Thoracic aorta (tissue), 2 donors: ENCODE results near the gene GALK1. TPM values are rescaled to one million over a fixed set of nuclear protein-coding genes. Genes with fewer than 3 reads are reported as not detected.

Experiments used
- ATAC-seq: fragments of 150-250 bp; one replicate; pipeline ENCODE4 v1.8.0; 2017; ENCODE audit warnings: low read depth; ENCODE audit not compliant: insufficient number of reproducible peaks, low FRiP score
- DNase-seq: peaks from one replicate; pipeline ENCODE4 v3.0.0-alpha.2; 2020; ENCODE audit warnings: low spot score
- H3K27ac ChIP-seq, 2 donors: fragments of 200-600 bp; sonication (generic); 1 replicate in 1 of 2; 2 replicates in 1 of 2; pipeline ENCODE4 v1.5.1; 2016; ENCODE audit warnings: mild to moderate bottlenecking in 2 of 2, moderate library complexity in 2 of 2
- H3K27me3 ChIP-seq: fragments of 200-600 bp; sonication (generic); replicated peaks from 2 replicates; pipeline ENCODE4 v1.6.0; 2016; ENCODE audit warnings: mild to moderate bottlenecking; ENCODE audit not compliant: insufficient read depth
- H3K36me3 ChIP-seq: fragments of 200-600 bp; sonication (generic); one replicate; pipeline ENCODE4 v1.5.1; 2016
- H3K4me1 ChIP-seq, 2 donors: fragments of 200-600 bp; sonication (generic); 1 replicate in 1 of 2; 2 replicates in 1 of 2; pipeline versions ENCODE4 v1.5.1 to v1.6.0; 2016; ENCODE audit warnings: low read depth in 2 of 2, mild to moderate bottlenecking in 1 of 2; ENCODE audit not compliant: control insufficient read depth in 1 of 2
- H3K4me3 ChIP-seq: fragments of 200-600 bp; sonication (generic); 2 replicates; pipeline ENCODE4 v1.5.1; 2016; ENCODE audit warnings: mild to moderate bottlenecking
- H3K9me3 ChIP-seq: fragments of 200-600 bp; sonication (generic); 2 replicates; pipeline ENCODE4 v1.5.1; 2016
- total RNA-seq, 2 donors: library from RNA; depleted of rRNA; stranded (reverse); fragments of >200 nt; gene quantifications; one replicate each; pipeline versions ENCODE4 v1.1.0 to v1.2.3, GENCODE V29; 2016
- TF ChIP-seq, protein P1 (sequence below): fragments of 200-600 bp; sonication (generic); IDR thresholded peaks from one replicate; pipeline ENCODE4 v1.5.1; 2019; ENCODE audit warnings: antibody characterized with exemption

Gene GALK1
- total RNA-seq, 2 donors from 2014 or later: 29.6 to 58.3 TPM

DNA sequence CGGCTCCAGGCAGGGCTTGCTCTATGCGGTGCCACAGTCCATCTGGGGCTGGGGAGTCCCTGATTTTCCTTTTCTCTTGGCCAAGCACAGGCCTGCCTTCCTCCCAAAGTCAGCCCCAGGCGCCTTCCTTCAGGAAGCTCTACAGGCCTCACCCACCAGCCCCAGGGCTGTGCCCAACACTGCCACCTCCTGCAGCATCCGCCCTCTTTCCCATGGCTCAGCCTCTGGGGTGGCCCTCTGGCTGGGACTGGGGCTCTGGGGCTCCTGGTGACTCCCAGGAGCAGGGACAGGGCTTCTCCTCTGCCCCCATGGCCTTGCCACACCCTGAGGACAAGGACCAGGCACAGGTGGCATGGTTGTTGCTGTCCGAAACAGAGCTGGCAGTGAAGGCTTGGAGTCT lies 42.9 kb downstream of the GALK1 start:
- Histone ChIP-seq H3K9me3 (no peaks in the 10 kb centered on the region), H3K4me1 (peaks cover 0 to 5% of the 10 kb centered on the region in 2 donors), H3K4me3 (peak overlapping the region; percentile 58), H3K27ac (peak overlapping the region in 1 of 2 donors; percentile 38), H3K36me3 (no peaks in the 10 kb centered on the region), H3K27me3 (peaks cover 9% of the 10 kb centered on the region)
- DNase-seq: no peak
- ATAC-seq: no peak
- TF ChIP-seq, protein P1, sequence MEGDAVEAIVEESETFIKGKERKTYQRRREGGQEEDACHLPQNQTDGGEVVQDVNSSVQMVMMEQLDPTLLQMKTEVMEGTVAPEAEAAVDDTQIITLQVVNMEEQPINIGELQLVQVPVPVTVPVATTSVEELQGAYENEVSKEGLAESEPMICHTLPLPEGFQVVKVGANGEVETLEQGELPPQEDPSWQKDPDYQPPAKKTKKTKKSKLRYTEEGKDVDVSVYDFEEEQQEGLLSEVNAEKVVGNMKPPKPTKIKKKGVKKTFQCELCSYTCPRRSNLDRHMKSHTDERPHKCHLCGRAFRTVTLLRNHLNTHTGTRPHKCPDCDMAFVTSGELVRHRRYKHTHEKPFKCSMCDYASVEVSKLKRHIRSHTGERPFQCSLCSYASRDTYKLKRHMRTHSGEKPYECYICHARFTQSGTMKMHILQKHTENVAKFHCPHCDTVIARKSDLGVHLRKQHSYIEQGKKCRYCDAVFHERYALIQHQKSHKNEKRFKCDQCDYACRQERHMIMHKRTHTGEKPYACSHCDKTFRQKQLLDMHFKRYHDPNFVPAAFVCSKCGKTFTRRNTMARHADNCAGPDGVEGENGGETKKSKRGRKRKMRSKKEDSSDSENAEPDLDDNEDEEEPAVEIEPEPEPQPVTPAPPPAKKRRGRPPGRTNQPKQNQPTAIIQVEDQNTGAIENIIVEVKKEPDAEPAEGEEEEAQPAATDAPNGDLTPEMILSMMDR: no peak

DNA sequence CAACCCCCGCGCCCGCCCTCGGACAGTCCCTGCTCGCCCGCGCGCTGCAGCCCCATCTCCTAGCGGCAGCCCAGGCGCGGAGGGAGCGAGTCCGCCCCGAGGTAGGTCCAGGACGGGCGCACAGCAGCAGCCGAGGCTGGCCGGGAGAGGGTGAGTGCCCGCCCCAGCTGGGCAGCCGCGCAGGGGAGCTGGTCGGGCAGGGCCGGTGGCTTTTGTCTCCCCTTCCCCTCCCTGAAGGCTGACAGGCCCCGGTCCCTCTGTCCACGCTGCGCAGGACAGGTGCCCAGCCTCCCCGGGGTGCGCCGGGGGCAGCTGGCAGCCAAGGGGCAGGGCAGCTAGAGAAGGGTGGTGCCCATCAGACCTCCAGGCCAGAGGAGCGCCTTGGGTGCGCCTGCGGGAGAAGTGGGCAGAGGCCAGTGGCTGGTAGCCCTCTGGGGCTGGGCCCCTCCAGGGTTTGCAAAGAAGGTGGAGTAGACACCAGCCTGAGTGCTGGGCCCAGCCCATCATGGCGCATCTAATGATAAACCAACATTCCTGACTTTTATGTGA lies 43.5 kb downstream of the GALK1 start:
- Histone ChIP-seq H3K27me3 (peaks cover 9% of the 10 kb centered on the region), H3K9me3 (no peaks in the 10 kb centered on the region), H3K4me3 (peak overlapping the region; percentile 58), H3K36me3 (no peaks in the 10 kb centered on the region), H3K27ac (no peak overlapping the region), H3K4me1 (peaks cover 0 to 5% of the 10 kb centered on the region in 2 donors)
- ATAC-seq (no peak), DNase-seq (no peak)
- TF ChIP-seq, protein P1: no peak

DNA sequence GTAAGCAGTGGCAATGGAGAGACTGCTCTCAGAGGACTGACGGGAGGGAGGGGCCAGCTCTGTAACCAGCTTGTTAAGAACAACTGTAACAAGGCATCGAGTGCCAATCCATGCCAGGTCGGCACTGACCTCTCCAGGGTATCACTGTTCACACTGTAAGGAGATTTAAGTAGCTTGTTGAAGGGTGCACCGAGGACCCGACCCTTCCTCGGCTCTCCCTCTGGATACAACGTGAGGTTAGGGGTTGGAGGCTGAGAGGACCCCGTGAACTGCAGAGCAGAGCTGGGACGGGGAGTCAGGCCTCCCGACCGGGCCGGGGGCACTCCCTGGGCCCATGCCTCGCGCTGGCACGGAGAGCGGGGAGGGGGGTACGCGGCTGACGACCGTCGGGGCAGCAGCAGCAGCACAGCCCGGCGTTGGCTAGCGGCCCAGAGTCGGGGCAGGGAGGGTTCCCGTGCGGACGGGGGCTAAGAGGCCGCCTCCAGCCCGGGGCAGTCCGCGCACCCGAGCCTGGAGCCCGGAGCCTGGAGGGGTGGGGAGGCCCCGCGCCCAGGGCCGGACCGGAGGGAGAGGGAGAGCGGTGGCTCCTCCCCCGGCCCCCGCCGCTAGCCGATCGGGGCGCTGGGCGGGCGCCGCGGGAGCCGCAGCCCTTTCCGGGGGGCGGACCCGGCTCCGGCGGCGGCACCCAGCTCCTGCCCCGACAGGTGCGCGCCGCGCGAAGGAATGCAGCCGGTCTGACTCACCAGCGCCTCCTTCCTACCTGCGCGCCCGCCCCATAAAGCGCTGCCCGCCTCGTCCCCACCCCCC lies 44.1 kb downstream of the GALK1 start, which contains the start of gene ITGB4:
Gene ITGB4 (plus strand): TSS at position 804 of the 807 bp plus-strand sequence. CDS start 3,245 bp downstream, outside the sequence.
- ATAC-seq (no peak), DNase-seq (no peak)
- Histone ChIP-seq H3K27ac (peak within 1 kb of the TSS in 1 of 2 donors; percentile 38), H3K9me3 (no peaks in the 10 kb centered on the region), H3K4me3 (peak within 1 kb of the TSS; percentile 58), H3K36me3 (no peaks in the 10 kb centered on the region), H3K27me3 (peaks cover 9% of the 10 kb centered on the region), H3K4me1 (peaks cover 0 to 5% of the 10 kb centered on the region in 2 donors)
- TF ChIP-seq, protein P1: no peak

DNA sequence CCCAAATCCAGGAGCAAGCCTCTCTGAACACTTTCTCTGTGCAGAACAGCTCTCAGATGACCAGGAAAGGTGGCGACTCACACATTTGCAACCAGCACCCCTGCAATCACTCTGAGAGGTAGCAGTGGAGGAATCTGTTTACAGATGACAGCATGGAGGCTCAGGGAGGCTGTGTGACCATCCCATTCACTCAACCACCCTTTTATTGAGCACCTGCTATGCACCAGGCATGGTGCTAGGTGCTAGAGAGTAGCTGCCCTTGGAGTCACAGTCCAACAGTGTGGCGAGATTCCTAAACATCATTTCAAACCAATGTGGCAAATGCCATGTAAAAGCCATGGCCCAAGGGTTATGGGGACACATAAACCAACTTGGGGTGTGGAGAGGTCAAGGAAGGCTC lies 45.3 kb downstream of the GALK1 start:
- DNase-seq (no peak), ATAC-seq (no peak)
- Histone ChIP-seq H3K27me3 (peaks cover 9% of the 10 kb centered on the region), H3K4me3 (no peak overlapping the region), H3K4me1 (peaks cover 0 to 5% of the 10 kb centered on the region in 2 donors), H3K9me3 (no peaks in the 10 kb centered on the region), H3K27ac (no peak overlapping the region), H3K36me3 (no peaks in the 10 kb centered on the region)
- TF ChIP-seq, protein P1: no peak

DNA sequence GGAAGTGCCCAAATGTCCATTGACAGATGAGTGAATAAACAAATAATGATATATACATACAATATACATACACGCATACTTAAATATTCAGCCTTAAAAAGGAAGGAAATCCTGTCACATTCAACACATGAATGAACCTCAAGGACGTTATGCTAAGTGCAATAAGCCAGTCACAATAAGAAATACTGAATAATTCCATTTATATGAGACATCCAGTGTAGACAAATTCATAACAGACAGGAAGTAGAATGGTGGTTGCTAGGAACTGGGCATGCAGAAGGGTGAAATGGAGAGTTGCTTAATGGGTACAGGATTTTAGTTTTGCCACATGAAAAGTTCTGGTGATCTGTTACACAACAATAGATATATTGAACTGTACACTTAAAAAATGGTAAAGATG lies 52.5 kb downstream of the GALK1 start:
- Histone ChIP-seq H3K27ac (no peak overlapping the region), H3K36me3 (peaks cover 6% of the 10 kb centered on the region), H3K27me3 (no peaks in the 10 kb centered on the region), H3K4me3 (no peak overlapping the region), H3K9me3 (no peaks in the 10 kb centered on the region), H3K4me1 (no peaks in the 10 kb centered on the region)
- DNase-seq: no peak
- no peak for ATAC-seq
- TF ChIP-seq, protein P1: no peak
